GM21526 (cell line): ENCODE measurements around the gene GPRIN3.

Source experiments
- ATAC-seq: cut with Tn5 transposase; IDR thresholded peaks from one replicate; pipeline ENCODE4 v1.9.1; 2021; ENCODE audit warnings: moderate library complexity; ENCODE audit not compliant: unreplicated experiment, low FRiP score

Gene GPRIN3

DNA sequence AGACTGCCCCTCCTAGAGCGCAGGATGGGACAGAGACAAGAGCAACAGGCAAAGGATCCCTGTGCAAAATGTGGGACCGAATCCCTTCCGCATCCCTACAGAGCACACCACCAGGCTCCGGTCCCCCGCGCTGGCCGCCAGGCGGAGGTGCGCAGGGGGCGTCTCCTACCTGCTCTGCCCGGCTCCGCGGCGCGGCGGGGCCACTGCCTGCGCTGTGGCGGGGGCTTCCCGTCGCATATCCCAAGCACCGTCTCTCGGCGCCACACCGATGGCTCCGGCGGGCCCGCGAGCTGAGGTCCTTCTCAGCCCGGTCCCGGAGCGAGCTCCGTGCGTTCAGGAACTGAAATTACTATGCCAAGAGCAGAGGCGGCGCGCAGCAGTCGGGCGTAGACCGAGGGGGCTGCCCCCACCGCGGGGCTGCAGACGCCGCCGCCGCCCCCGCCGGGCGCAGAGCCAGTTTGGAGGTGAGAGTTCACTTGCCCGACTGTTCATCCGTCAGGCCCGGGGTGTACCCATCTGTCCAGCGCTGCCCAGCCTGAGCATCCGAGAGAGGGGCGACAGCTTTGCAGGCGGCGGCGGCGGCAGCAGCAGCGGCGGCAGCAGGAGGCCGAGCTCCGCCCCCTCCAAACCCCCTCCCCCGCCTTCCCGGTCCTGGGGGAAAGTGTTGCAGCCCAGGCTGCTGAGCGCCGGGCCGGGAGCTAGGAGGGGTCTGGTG is at the start of gene GPRIN3:
Gene GPRIN3 (minus strand): TSS at position 355 of the 715 bp plus-strand sequence. CDS start 57,690 bp downstream, outside the sequence.
- no peak for ATAC-seq

GRCh38 chr4:89357340-89357739 is 49.7 kb upstream of the GPRIN3 start:
- ATAC-seq = no peak

- no peak for ATAC-seq
Observed at GRCh38 chr4:89356086-89356485, 48.5 kb upstream of the GPRIN3 start.

- no peak for ATAC-seq
Observed at GRCh38 chr4:89353514-89353913, 45.9 kb upstream of the GPRIN3 start.

- no peak for ATAC-seq
Observed at GRCh38 chr4:89352541-89352940, 44.9 kb upstream of the GPRIN3 start.

DNA sequence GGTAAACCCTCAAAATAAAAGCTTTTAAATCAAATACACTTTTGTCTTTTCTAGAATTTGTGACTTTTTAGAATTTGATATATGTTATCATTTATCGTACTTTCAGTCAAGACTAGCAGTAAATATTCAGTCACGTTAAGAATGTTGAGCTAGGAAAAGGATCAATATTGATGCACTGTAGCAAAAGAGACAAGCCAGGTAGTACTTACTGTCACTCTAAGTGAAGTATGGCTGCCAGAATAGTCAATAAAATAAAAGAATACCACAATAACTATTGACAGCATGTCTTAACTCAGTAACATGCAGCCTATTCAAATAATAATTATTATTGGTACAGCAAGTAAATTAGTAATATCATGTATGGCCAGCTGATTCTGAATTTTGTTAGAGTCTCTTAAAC is 43.6 kb upstream of the GPRIN3 start:
- ATAC-seq = no peak

DNA sequence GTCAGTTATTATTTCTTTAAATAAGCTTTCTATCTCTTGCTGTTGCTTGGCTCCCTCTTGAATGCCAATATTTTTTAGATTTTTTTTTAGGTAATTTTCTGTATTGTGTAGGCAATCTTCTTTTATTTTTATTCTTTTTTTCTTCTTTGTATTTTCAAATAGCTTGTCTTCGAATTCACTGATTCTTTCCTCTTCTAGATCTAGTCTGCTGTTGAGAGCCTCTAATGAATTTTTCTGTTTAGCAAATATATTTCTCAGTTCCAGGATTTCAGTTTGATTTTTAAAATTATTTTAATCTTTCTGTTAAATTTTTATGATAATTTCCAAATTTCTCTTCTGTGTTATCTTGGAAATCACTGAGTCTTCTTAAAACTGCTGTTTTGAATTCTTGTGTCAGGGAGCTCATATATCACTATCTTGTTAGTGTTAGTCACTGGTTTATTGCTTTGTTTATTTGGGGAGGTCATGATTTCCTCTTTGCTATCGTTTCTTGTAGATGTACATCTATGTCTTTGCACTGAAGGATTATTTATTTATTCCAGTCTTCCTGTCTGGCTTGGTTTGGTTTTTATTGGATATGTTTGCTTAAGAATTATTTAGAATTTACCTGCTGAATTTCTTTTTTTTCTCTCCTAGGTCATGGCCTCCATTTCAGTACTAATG is 39.9 kb upstream of the GPRIN3 start:
- no peak for ATAC-seq

- no peak for ATAC-seq
Observed at GRCh38 chr4:89344571-89344970, 37.0 kb upstream of the GPRIN3 start.

GRCh38 chr4:89338206-89338605 is 30.6 kb upstream of the GPRIN3 start:
- ATAC-seq = no peak

GRCh38 chr4:89337681-89338080 is 30.1 kb upstream of the GPRIN3 start:
- no peak for ATAC-seq

DNA sequence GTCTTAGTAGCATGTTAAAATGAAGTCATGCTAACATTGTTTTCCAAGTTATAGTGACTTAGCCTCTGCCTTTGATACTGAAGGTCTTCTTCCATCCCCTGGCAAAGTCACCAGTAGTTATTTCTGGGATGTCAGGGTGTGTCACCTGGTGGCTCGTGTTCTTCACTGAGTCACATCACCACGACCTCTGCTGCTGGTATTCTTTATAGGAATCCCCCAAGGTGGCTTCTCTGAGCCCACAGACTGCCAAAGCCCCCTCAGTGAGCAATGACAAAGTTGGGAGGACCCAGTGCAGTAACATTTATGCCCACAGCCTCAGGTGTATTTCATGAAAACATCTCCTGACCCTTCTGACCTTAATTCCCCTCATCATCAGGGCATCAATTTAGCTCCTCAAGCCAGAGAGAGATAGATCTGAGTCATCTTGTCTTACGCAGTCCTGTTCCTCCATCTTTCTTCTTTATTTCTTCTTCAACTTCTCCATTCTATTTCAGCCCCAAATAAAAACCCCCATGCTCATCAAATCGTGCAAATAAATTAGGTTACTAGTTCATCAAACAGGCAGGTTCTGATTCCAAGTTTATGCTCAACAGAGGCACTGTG is 29.3 kb upstream of the GPRIN3 start:
- ATAC-seq = no peak

- ATAC-seq = no peak
Observed at GRCh38 chr4:89334830-89335229, 27.2 kb upstream of the GPRIN3 start.

GRCh38 chr4:89334311-89334710 is 26.7 kb upstream of the GPRIN3 start:
- no peak for ATAC-seq

DNA sequence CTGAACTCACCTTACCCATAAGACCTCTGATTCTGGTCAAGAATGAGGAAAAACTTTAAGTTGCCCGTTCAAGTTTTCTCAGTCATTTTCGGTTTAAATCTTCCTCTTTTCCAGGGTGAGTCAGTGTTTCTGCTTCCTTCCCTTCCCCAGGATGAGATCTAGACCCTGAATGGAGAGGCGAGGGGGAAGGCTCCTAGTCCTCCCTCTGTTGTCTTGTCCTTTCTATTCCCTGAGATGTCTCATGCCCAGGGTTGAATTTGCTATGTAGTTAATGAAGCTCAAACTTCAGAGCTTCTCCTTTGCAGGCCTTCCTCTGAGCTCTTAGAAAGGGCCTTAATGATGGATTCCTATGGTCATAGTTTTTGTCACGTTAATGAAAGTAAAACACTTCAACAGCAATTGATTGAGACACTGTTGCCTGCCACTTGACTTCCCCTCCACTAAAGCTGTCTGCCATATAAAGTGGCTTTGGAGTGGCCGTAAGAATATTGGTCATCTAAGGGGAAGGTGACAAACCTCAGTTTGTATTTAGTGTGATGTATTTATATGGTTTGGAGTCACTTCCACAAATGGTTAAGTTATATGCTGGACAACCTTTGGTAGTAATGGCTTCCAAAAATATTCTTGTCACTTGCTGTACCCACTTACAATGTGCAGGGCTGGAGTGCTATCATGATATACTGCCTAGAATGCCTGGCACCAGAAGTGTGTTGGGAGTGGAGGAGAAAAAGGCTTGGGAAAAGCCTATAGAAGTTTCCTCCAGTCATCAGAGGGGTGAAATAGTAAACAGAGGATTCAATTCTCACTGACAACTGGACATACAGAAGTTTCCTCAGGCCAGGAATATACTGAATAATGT is 24.3 kb upstream of the GPRIN3 start:
- no peak for ATAC-seq

DNA sequence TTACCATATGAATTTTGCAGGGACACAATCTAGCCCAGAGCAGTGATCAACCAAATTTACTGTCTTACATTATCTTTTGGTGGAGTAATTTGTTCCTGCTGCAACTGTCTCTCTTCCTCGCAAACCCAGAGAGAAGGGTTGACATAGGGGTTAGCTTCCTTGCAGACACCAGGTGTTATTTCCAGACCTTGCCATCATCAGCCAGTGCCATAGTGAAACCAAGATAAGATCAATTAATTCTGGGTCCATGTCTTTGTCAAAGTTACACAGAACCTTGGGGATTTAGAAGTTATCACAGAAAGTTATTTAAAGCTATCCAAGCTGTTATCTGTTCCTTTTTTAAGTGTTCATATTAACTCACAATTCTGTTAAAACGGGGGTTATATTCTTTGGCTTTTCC is 23.6 kb upstream of the GPRIN3 start:
- ATAC-seq = no peak

- ATAC-seq = no peak
Observed at GRCh38 chr4:89329280-89329679, 21.7 kb upstream of the GPRIN3 start.

DNA sequence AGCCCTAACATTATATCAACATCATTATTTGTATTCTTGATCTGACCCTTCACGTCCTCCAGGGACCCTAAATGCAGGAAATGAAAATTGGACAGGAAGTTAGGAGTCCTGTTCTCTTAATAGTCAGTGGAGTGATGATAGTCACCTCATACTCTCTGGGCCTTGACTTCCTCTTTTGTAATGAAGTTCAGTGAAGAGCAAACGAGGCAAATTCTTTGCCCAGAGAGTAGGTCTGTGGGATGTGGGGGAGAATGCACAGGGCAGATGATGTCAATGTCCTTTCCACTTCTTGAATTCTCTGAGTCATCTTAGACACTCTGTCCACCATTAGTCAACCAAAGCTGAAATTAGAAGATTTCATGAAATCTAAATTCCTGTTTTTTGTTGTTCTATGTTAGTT is 17.1 kb upstream of the GPRIN3 start:
- peak; percentile 91 for ATAC-seq

DNA sequence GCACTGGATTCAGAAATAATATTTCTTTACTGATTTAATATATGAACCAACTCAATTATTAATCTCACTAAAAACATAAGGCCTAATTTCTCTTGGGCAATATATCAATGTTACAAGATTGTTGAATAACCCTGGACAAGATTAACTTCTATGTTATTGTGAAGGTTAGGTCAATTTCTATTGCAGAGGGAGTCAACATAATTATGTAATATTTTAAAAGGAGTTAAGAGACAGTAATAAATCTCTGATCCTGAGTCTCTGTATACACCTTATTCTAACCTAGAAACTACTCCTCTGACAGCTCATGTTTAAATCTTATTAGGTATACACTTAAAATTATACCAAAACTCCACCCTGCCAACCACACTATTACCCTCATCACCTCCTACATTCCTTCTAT is 15.1 kb upstream of the GPRIN3 start:
- no peak for ATAC-seq

- ATAC-seq = no peak
Observed at GRCh38 chr4:89319756-89320155, 12.2 kb upstream of the GPRIN3 start.

- no peak for ATAC-seq
Observed at GRCh38 chr4:89316931-89317366, 9.3 kb upstream of the GPRIN3 start.

DNA sequence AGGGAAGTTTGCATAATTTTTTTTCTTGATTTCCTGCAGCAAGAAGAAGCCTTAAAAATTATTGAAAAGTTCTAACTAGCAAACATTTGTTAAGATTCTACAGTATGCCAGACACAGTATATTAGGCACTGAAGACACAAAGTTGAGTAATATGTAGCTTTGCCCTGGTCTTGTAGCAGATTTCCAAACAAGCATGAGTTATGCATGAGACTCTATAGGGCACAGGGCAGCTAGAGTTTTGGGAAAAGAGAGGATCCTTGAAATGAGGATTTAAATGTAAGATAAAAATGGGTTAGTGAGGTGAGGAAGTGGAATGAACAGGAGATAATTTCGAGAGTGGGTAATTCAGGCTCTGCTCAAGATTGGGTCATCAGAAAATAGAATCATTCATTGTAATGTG is 8.6 kb upstream of the GPRIN3 start:
- ATAC-seq = no peak
